Astrocyte (in vitro differentiated cells and primary cell): ENCODE measurements around the gene HSD17B12. TPM values are rescaled to one million over a fixed set of nuclear protein-coding genes. Genes with fewer than 3 reads are reported as not detected.

ENCODE experiments used
- DNase-seq: peaks from one replicate; pipeline ENCODE4 v3.0.0-alpha.2; 2010; ENCODE audit warnings: low read depth
- FAIRE-seq: peaks from 2 replicates; lab custom pipeline; 2011; peaks lifted over from hg19 to GRCh38; lab: Jason Lieb, UNC
- H2AFZ ChIP-seq: 2 replicates; pipeline ENCODE4 v1.6.0; 2012; ENCODE audit warnings: low read depth, low read length, inconsistent platforms
- H3K27ac ChIP-seq: 2 replicates; pipeline ENCODE4 v1.5.1; 2011; ENCODE audit warnings: low read depth, low read length, inconsistent platforms
- H3K27me3 ChIP-seq: 2 replicates; pipeline ENCODE4 v1.6.0; 2011; ENCODE audit warnings: low read length, inconsistent platforms; ENCODE audit not compliant: insufficient read depth
- H3K36me3 ChIP-seq: 2 replicates; pipeline ENCODE4 v1.5.1; 2011; ENCODE audit warnings: low read length, inconsistent platforms; ENCODE audit not compliant: insufficient read depth
- H3K4me1 ChIP-seq: 2 replicates; pipeline ENCODE4 v1.5.1; 2011; ENCODE audit warnings: low read length, inconsistent platforms; ENCODE audit not compliant: insufficient read depth
- H3K4me2 ChIP-seq: 2 replicates; pipeline ENCODE4 v1.6.0; 2012; ENCODE audit warnings: low read length, inconsistent platforms
- H3K4me3 ChIP-seq: 2 replicates; pipeline ENCODE4 v1.5.1; 2011; ENCODE audit warnings: low read depth, mild to moderate bottlenecking, low read length, inconsistent platforms; ENCODE audit not compliant: insufficient read depth
- H3K79me2 ChIP-seq: 2 replicates; pipeline ENCODE4 v1.6.0; 2012; ENCODE audit warnings: mild to moderate bottlenecking, low read length, inconsistent platforms; ENCODE audit not compliant: insufficient read depth
- H3K9ac ChIP-seq: 2 replicates; pipeline ENCODE4 v1.6.0; 2012; ENCODE audit warnings: mild to moderate bottlenecking, low read length, inconsistent platforms
- H3K9me3 ChIP-seq: 2 replicates; pipeline ENCODE4 v1.5.1; 2012; ENCODE audit warnings: low read depth, mild to moderate bottlenecking, low read length, inconsistent platforms; ENCODE audit not compliant: insufficient read depth
- H4K20me1 ChIP-seq: 2 replicates; pipeline ENCODE4 v1.6.0; 2012; ENCODE audit warnings: low read length, inconsistent platforms; ENCODE audit not compliant: insufficient read depth
- H3K27ac Mint-ChIP-seq: one replicate; pipeline ENCODE4 v1.8.0; 2021; ENCODE audit warnings: mild to moderate bottlenecking, mixed read lengths; ENCODE audit not compliant: unreplicated experiment
- H3K27me3 Mint-ChIP-seq: one replicate; pipeline ENCODE4 v1.8.0; 2021; ENCODE audit warnings: low read depth, mixed read lengths; ENCODE audit not compliant: unreplicated experiment
- H3K36me3 Mint-ChIP-seq: one replicate; pipeline ENCODE4 v1.8.0; 2021; ENCODE audit warnings: low read depth, mixed read lengths; ENCODE audit not compliant: unreplicated experiment
- H3K4me1 Mint-ChIP-seq: one replicate; pipeline ENCODE4 v1.8.0; 2021; ENCODE audit warnings: low read depth, mixed read lengths; ENCODE audit not compliant: unreplicated experiment
- H3K4me3 Mint-ChIP-seq: one replicate; pipeline ENCODE4 v1.8.0; 2021; ENCODE audit warnings: mild to moderate bottlenecking, moderate library complexity, mixed read lengths; ENCODE audit not compliant: unreplicated experiment
- H3K9me3 Mint-ChIP-seq: one replicate; pipeline ENCODE4 v1.8.0; 2021; ENCODE audit warnings: mild to moderate bottlenecking, mixed read lengths; ENCODE audit not compliant: unreplicated experiment
- EZH2 ChIP-seq: IDR thresholded peaks from 2 replicates; pipeline ENCODE4 v1.6.1; 2012; ENCODE audit warnings: mild to moderate bottlenecking, low read length, inconsistent platforms; ENCODE audit not compliant: insufficient read depth
- total RNA-seq: library from RNA; stranded (reverse); gene quantifications from 2 replicates; pipeline ENCODE4 v1.2.1, GENCODE V29; 2021
- TF ChIP-seq, protein P1 (sequence below): IDR thresholded peaks from 2 replicates; pipeline ENCODE4 v1.5.1; 2011; ENCODE audit warnings: low read depth, mild to moderate bottlenecking, inconsistent platforms, low read length, moderate library complexity; ENCODE audit not compliant: insufficient read depth

The HSD17B12 gene
- total RNA-seq, 1 donor from 2014 or later, result 132 TPM

- FAIRE-seq, result no peak
- H3K27me3 Mint-ChIP-seq, result peaks cover 70% of the 10 kb centered on the region
- H3K9me3 Mint-ChIP-seq, result peaks cover 3% of the 10 kb centered on the region
These were observed 194.2 kb downstream of the HSD17B12 start for GRCh38 chr11:43874738-43875137.

GRCh38 chr11:43879789-43880639 lies 199.5 kb downstream of the HSD17B12 start:
- peak; percentile 43 for FAIRE-seq
- H3K36me3 ChIP-seq, result peaks cover 16% of the 10 kb centered on the region
- peak overlapping the region; percentile 92 for H3K9ac ChIP-seq

More at GRCh38 chr11:43874738-43875137, 194.2 kb downstream of the HSD17B12 start:
- peaks cover 38% of the 10 kb centered on the region for H3K27me3 ChIP-seq
- Mint-ChIP-seq H3K27ac (no peak overlapping the region), H3K4me3 (no peak overlapping the region), H3K4me1 (peaks cover 2% of the 10 kb centered on the region), H3K36me3 (no peaks in the 10 kb centered on the region)
- no peak overlapping the region for H3K9ac ChIP-seq
- no peak overlapping the region for H3K27ac ChIP-seq
- no peak for DNase-seq
- H3K36me3 ChIP-seq, result no peaks in the 10 kb centered on the region
- H3K4me3 ChIP-seq, result no peak overlapping the region
- no peaks in the 10 kb centered on the region for H3K9me3 ChIP-seq
- no peak for TF ChIP-seq EZH2
- TF ChIP-seq, protein P1, sequence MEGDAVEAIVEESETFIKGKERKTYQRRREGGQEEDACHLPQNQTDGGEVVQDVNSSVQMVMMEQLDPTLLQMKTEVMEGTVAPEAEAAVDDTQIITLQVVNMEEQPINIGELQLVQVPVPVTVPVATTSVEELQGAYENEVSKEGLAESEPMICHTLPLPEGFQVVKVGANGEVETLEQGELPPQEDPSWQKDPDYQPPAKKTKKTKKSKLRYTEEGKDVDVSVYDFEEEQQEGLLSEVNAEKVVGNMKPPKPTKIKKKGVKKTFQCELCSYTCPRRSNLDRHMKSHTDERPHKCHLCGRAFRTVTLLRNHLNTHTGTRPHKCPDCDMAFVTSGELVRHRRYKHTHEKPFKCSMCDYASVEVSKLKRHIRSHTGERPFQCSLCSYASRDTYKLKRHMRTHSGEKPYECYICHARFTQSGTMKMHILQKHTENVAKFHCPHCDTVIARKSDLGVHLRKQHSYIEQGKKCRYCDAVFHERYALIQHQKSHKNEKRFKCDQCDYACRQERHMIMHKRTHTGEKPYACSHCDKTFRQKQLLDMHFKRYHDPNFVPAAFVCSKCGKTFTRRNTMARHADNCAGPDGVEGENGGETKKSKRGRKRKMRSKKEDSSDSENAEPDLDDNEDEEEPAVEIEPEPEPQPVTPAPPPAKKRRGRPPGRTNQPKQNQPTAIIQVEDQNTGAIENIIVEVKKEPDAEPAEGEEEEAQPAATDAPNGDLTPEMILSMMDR, result no peak
- no peaks in the 10 kb centered on the region for H3K4me1 ChIP-seq
- no peaks in the 10 kb centered on the region for H3K79me2 ChIP-seq
- no peaks in the 10 kb centered on the region for H4K20me1 ChIP-seq
- H3K4me2 ChIP-seq, result no peak overlapping the region
- no peak overlapping the region for H2AFZ ChIP-seq

More at GRCh38 chr11:43879789-43880639, 199.5 kb downstream of the HSD17B12 start:
- Histone ChIP-seq H2AFZ (peak overlapping the region; percentile 100), H3K4me1 (peaks cover 16% of the 10 kb centered on the region), H3K4me3 (peak overlapping the region; percentile 88), H3K9me3 (no peaks in the 10 kb centered on the region), H3K27ac (no peak overlapping the region), H3K4me2 (peak overlapping the region; percentile 96), H3K79me2 (peaks cover 13% of the 10 kb centered on the region), H3K27me3 (peaks cover 5% of the 10 kb centered on the region), H4K20me1 (no peaks in the 10 kb centered on the region)
- peak overlapping the region; percentile 96 for H3K4me3 Mint-ChIP-seq
- H3K36me3 Mint-ChIP-seq, result peaks cover 4% of the 10 kb centered on the region
- TF ChIP-seq EZH2, result no peak
- TF ChIP-seq, protein P1, result no peak
- H3K9me3 Mint-ChIP-seq, result no peaks in the 10 kb centered on the region
- peaks cover 35% of the 10 kb centered on the region for H3K27me3 Mint-ChIP-seq
- DNase-seq, result no peak
- H3K4me1 Mint-ChIP-seq, result peaks cover 8% of the 10 kb centered on the region
- H3K27ac Mint-ChIP-seq, result peak overlapping the region; percentile 70
